CD4-positive, alpha-beta T cell treated with Interleukin-10 for 1 hour (primary cell): ENCODE measurements around the gene BBS5.
"Not testable (repeated sequence)": the region's sequence is repeated elsewhere in the genome, so short reads cannot be mapped to it uniquely, and the experiment has no call there.

ENCODE experiments used
- DNase-seq: peaks from one replicate; pipeline ENCODE4 v3.0.0-alpha.2; 2020

BBS5 gene

DNA sequence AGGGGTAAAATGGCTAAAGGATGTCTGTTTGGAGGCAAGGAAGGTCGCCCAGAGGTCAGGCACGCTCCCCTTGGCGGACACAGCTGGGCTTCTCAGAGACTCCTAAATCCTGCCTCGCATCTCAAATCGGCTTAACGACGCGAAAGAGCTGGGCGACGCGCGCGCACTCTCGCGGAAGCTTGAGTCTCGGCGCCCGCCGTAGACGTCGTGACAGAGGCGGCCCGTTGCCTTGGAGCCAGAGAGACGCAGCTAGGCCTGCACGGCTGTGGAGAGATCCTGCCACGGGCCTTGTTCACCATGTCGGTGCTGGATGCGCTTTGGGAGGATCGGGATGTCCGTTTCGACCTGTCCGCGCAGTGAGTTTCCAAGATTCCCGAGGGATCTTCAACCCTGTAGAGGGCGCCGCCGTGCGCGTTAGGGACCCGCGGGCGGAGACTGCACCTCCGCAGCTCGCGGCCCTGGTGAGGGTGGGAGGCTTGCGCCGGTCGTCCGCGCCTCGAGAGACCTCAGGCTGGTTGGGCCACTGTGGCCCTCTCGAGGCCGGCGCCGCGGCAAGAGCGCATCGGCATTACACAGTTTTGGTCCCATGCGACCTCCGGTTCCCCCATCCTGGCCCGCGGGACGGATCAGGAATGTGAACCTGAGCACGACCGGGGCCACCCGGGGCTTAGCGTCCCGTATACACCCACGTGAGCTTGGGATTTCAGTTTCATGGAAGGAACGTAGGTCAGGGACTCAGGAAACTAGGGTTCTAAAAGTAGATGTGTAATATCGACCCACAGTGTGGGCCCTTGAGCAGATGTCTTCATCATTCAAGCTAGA is at the start of gene BBS5:
Gene BBS5, plus strand, starts transcription at position 238 of the 822 bp plus-strand sequence. Its CDS starts 60 bp downstream, at position 298.
- peak; percentile 72 for DNase-seq

- not testable (repeated sequence) for DNase-seq
Observed at GRCh38 chr2:169431772-169432171, 47.5 kb upstream of the BBS5 start.

DNA sequence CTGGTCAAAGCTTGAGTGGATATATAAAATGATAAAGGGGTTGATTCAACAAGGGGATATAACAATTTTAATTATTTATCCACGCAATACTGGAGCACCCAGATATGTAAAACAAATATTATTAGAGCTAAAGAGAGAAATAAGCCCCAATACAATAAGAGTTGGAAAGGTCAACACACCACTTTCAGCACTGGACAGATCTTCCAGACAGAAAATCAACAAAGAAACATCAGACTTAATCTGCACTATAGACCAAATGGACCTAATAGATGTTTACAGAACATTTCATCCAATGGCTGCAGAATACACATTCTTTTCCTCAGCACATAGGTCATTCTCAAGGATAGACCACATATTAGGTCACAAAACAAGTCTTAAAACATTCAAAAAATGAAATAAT is 45.1 kb upstream of the BBS5 start:
- DNase-seq, result not testable (repeated sequence)

- no peak for DNase-seq
Observed at GRCh38 chr2:169438466-169439072, 40.7 kb upstream of the BBS5 start.

DNA sequence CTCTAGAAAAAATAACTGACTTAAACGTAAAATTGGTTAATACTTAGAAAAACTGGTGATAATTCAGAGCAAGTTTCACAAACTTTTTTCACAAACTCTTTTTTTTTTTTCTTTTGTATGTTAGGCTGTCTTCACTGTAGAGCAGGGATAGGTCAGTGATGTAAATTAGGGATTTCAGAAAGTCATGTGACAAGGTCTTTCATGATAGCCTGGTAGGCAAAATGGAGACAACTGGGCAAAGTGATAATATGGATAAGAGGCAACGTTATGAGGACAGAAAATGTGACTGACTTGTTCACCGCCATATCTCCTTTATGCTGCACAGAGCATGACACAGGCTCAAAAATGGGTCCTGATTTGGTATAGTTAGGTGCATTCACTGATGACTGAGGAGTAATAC is 39.4 kb upstream of the BBS5 start:
- no peak for DNase-seq

- no peak for DNase-seq
Observed at GRCh38 chr2:169446452-169446851, 32.8 kb upstream of the BBS5 start.

- no peak for DNase-seq
Observed at GRCh38 chr2:169448316-169448715, 31.0 kb upstream of the BBS5 start.

DNA sequence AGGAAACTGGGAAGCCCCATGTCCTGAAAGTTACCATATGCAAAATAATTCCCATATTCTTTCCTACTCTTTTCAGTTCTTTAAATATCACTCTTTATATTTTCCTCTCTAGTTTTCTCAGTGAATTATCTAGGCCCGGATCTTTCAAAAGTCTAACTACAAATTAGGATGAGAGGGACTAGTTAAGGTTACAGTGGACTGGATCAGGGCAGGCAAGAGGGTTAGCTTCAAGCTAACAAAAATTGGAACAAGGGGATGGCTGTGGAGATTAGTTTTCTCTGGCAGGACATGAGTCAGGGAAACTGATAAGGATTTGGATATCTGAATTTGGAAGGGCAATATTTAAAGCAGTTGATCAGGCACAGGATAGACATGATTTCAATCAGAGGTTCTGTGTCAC is 30.4 kb upstream of the BBS5 start:
- DNase-seq, result no peak

DNA sequence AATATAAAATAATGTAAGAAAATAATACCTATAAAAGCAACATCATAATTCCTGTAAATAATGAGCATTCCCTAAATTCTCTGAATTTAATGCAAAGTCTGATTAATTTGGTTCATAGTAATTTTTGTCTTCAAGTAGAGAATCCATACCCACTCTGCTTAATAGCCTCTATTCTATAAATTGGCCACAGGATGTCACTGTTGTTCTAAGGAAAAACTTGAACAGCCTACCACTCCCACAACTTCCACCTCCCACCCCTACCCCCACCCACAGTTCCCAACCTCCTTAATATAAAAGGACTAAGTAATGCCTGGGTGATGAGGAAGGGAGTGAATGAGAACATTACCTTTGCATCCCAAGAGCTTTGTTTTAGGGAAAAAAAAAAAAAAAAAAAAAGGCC is 27.2 kb upstream of the BBS5 start:
- DNase-seq, result peak; percentile 6

- DNase-seq, result not testable (repeated sequence)
Observed at GRCh38 chr2:169453044-169453443, 26.2 kb upstream of the BBS5 start.

GRCh38 chr2:169461143-169461542 is 18.2 kb upstream of the BBS5 start:
- no peak for DNase-seq

GRCh38 chr2:169462896-169463695 is 16.2 kb upstream of the BBS5 start:
- DNase-seq, result no peak

DNA sequence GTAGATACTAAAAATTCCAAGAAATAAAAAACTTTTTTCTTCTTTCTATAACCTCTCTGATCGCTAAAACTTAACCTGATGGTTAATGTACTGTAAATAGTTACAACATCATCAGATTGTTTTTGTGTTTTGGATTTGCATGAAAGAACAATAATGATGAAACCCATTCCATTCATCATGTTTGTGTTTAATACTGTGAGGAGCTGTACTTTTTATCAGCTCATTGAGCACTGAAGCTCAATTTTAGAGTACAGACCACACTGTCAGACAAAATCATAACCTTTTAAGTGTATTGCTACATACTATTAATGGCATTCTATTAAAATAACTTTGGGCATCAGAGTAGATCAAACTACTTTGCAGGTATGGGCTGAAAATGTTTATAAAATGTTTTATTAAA is 14.8 kb upstream of the BBS5 start:
- DNase-seq, result no peak

- no peak for DNase-seq
Observed at GRCh38 chr2:169464882-169465281, 14.4 kb upstream of the BBS5 start.

DNA sequence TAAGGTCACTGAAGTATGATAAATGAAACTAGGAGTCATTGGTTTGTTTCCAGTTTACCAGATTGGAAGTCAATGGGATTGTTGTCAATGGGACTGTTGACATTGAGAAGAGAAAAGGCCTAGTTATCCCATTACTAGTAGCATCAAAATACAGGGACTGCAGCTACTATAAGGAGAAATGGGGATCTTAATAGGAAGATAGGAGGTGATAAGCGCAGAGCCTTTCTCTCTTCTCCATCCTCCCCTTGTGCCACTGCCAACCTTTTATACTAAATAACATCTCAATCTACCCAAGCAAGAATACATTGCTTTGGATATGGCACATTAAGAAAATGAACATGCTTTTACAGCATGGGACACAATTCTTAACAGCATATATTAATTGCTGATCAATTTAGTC is 10.5 kb upstream of the BBS5 start:
- no peak for DNase-seq

DNA sequence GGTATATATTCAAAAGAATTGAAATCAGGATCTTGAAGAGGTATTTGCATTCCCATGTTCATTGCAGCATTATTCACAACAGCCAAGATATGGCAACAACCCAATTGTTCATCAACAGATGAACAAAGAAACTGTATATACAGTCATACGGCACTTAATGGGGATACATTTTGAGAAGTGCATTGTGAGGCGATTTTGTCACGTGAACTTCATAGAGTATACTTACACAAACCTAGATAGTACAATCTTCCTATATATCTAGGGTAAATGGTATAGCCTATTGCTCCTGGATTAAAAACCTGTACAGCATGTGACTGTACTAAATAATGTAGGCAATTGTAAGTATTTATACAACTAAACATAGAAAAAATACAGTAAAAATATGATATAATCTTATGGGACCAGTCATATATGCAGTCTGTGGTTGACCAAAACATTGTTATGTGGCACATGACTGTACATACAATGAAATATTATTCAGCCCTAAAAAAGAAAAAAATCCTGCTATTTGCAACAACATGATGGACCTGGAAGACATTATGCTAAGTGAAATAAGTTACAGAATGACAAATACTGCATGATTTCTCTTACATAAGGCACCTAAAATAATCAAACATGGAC is 9.2 kb upstream of the BBS5 start:
- DNase-seq, result no peak

GRCh38 chr2:169472249-169472648 is 7.0 kb upstream of the BBS5 start:
- DNase-seq, result no peak

- no peak for DNase-seq
Observed at GRCh38 chr2:169476459-169476858, 2.8 kb upstream of the BBS5 start.

DNA sequence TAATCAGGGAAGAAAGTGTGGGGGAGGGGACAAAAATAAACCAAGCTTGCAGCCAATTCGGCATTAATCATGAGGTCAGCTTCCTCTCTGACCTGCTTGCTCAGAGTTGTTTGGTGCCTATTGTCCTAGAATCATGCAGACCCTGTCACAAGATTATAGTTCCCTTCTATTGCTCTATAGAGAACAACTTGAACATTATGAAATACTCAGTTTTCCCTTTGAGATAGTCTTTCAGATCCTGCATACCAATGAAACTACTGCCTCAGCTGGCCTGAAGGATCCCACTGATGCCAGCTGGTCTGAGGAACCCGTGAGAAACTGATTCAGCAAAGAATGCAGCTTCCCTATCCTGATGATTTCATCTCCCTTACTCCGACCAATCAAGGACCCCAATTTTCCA is 955 bp upstream of the BBS5 start:
- no peak for DNase-seq

DNA sequence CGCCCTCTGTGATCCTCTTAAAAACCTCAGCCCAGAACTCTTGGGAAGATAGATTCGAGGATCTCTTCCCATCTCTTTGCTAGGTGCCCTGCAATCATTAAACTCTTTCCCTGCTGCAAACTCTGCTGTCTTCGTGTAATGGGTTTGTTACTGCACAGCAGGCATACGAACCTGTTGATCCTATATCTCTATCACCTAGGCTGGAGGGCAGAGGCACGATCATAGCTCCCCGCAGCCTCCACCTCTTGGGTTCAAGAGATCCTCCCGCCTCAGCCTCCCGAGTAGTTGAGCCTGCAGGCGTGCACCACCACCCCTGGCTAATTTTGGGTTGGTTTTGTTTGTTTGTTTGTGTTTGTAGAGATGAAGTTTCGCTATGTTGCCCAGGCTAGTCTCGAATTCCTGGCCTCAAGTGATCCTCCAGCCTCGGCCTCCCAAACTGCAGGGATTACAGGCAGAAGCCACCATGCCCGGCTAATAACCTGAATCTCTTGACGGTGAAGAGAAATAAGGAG is 493 bp upstream of the BBS5 start:
- no peak for DNase-seq

- no peak for DNase-seq
Observed at GRCh38 chr2:169480079-169480465, 778 bp downstream of the BBS5 start.

DNA sequence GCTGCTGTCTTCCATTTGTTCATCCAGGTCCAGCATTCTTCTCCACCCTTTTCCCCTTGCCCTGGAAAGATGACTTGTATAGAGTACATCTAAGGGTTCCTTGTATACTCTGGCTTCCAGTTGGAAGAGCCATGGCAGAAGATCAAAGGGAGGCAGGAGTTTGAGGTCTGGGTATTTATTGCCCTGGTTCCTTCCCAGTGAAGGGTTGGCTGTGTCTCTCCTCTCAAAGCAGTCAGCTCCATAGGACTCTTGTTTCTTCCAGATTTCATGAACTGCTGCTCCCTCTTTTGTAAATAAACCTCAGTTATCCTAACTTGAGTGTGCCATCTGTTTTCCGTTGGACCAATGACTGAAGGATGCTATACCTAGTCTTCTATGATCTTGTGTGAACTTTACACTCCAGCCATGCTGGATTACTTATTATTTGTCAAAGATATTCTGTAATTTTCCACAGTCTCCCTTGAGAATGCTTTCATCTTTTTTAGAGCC is 6.4 kb downstream of the BBS5 start:
- no peak for DNase-seq

DNA sequence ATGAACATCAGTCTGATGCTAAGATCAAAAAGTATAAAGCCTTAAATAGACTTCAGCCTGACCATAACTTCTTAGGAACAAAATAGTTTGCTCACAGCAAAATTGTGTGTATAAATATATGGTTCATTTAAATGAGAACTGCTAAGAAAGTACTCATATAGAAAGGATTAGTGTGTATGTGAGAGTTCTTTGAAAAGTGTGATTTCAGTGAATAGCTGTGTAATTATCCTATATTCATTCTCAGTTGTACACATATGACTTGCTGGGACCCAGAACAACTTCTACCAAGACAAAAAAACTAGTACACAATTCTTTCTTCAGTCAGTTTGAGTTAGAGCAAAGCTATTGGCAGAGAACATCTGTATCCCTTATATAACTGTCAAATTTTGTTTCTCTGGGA is 7.2 kb downstream of the BBS5 start:
- no peak for DNase-seq
